Measurements from ENCODE around the gene VGLL4.
"Not testable (repeated sequence)": the region's sequence is repeated elsewhere in the genome, so short reads cannot be mapped to it uniquely, and the experiment has no call there.

The VGLL4 gene

DNA sequence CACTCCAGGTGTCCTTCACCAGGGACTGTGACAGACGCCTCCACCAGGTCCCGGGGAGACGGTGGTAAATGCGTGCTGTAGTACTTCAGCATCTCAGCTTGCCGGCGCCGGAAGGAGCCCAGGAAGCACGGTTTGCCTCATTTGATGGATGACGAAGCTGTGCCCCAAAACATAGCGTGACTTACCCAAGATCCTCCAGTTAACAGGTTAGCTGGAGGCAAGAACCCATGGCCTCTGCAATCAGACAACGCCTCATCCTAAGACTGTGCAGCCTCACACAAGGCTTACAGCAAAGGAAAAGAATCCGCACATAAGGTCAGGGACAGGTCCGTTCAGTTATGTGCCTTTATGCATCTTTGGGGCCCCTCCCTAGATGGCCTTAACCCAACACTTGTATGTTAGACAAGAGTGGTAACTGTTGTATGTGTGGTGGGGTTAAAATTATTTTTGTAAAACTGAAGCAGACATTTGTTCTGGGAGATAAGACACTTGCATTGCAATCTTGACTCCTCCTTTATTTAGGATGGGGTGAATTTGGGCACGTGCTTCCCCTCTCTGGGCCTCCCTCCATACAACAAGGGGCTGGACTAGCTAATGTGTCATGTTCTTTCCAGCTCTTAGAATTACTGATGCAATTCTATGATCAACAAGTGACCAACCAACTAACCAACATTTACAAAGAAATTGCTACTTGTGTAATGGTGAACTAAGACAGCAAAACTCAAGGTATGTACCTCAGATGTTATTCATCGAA lies 39.4 kb downstream of the VGLL4 start:
- DNase-seq = no peak

DNA sequence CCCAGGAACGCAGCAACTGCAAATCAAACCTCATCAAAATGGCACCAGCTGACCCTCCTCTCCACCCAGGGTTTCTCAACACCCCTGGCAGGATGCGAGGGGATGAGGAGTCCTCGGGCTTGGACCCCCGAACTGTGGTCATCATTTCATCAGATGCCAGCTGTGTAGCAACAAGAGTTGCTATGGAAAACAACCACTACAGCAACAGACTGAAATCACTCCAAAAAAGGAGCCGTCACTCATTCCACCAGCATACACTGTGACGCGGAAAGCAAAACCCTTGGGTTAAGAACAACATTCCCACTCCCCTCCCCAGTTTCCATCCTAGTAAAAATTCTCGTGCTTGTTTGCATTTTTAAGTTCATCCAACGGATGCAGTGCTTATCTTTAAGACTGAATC lies 40.1 kb downstream of the VGLL4 start:
- no peak for DNase-seq

DNA sequence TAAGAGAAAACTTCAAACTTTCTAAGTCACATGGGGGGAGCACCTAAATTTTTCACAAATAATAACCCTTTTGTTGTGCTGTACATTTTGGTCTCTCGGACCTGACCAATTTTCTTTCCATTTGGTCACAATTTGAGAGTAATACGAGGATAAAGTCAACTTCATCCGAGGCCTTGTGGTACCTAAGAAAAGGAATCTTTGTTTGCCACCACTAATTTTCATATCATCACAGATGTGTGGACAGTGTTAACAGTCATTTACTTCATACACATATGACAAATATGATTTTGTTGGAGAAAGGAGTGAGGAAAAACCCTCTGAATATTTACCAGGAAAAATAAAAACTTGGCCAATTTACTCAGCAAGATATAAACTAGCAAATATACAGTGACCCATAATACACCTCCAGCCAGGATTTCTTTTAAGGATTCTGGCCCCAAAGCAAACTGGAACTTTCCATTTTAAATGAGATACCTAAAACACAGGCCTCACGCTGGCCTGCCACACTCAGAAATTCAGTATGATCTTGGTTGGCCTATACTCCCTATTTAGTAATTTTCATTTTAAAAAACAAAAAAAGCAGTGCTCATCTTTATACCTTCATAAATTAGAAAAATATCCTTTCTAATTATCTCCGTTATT lies 40.7 kb downstream of the VGLL4 start:
- no peak for DNase-seq

DNA sequence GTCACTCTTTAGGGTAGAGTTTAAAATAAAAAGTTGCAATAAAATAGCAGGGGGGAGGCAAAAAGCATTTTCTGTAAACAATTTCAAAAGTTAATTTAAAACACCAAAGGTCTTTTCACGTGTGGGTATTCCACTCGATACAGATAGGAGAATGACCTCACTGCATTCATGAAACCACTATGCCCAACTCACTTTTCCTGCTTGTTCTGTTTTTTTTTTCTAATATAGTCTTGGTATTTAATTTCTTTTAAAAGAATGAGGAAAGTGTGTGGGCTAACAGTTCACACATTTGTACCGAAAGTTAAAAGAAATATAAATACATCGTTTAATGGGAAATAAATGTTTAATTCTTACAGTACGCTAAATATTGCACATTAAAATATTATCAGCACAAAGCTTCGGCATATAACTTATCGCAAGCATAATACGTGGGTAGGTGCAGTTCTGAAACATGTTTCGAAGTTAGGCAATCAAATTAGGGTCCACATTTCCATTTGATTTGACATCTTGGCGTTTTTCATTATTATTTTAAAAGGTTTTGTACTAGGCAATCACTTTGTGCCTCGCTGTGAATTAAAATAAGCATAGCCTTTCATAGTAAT lies 41.4 kb downstream of the VGLL4 start:
- no peak for DNase-seq

DNA sequence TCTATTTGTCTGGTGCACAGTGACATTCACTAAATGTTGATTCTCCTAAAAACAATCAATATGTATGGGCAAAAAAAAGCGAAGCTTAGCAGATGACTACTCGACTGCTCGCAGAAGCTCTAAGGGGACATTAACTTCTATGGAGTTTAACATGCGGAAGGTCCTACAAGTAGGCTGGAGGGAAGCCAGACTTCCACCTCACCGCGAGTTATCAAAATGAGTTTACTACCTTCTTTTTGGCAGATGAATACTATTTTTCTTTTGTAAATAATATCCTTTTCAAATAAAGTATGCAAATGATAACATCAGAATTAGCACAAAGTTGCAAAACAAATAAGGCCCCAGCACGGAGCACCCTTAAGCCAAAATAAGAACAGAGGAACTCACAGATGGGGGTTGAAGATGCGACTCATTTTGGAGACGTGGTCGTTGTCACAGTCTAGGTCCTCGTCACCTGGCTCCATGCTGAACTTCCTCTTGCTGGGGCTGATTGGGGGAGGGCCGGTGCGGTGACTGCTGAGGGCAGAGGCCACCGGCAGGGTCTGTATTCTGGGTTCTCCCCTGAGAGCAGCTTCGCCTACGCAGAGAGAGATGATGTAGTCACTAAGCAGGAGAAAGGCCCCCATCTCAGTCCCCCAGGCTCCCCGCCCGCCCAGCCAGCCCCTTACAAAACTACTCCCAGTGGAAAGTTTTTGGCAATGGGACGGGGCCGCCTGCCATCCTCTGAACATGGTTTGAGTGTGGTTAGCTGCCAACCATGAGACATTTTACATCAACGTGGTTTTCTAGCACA lies 42.1 kb downstream of the VGLL4 start:
- no peak for DNase-seq

DNA sequence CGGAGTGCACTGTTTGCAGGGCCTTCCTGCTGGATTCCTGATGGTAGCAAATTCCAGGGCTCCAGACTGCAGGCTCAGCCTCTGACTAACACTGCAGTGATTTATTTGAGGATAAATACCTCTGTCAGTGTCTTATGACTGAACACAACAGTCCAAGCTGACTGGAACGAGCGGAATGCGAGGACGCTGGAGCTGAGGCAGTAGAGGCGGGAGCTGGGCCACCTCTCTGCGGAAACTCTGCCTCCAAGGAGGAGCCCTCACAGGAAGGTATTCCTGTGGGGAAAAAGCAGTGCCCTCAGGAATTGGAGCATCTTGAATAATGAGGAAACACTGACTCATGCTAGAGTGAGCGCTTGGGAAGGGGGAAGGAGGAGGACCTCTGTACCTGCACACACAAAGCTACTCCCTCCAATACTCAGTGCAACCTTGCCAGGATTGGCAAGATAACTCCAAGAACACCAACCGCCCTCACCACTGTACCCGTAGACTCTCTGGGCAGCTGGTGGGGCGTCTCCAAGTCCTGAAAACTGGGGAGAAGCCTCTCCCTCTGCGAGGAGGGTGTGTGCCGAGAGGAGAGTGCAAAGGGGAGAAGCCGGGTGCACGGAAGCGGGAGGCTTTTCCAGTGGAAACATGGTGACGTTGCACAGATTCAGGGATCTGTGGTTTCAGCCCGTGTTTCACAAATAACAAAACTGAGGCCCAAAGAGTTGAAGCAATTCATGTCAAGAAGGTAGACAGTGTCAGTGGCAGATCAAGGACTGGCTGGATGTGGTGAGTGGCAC lies 43.0 kb downstream of the VGLL4 start:
- no peak for DNase-seq

DNA sequence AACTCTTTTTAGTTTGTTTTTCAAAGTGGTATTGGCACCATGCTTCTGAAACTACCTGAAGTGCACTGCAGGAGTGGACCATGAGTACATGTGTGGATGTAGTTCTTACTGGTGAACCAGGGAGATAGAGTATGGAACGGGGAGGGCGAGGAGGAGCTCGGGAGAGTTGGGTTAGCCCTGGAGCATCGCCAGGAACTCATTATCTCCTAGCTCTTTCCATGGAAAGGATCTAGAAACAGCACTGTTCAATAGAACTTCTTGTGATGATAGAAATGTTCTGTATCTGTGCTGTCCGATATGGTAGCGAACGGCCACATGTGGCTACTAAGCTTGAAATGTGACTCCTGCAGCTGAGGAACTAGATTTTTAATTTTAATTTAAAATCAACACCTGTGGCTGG lies 47.3 kb downstream of the VGLL4 start:
- DNase-seq = no peak

DNA sequence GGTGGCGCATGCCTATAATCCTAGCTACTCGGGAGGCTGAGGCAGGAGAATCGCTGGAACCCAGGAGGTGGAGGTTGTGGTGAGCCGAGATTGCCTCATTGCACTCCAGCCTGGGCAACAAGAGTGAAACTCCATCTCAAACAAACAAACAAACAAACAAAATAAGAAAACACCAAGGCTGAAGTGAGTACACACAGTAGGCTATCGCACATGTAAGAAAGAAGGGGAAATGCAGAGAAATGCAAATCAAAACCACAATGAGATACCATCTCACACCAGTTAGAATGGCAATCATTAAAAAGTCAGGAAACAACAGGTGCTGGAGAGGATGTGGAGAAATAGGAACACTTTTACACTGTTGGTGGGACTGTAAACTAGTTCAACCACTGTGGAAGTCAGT lies 48.7 kb downstream of the VGLL4 start:
- DNase-seq = not testable (repeated sequence)

DNA sequence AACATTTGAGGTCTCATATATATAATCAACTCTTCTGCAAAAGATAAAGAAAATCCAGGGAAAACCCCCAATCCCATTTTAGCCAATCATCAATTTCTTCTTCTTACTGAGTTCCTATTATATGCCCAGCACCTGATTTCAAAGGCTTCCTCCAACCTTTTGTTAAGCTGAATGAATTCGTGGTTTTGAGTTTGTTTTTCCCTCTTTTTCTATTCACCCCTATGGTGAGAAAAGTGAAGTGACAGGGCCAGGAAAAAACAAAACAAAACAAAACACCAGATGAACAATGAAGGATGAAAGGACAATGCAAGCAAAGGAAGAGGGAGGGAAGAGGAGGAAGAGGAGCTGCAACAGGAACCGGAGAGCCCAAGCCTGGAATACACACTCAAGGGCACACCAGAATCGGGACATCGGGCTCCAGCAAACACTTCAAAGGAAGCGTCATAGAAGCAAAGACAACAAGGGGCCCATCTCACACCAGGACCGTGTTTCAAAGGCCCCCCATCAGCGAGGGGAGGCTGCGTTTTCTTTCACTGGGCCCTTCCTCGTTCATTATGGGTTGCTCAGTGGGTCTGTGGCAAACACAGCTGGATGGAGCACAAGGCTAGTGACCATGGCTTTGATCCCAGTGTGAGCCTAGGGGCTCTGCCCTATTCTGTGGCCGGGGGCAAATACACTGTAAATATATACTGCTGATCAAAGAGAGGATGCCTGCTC lies 50.2 kb downstream of the VGLL4 start:
- DNase-seq = no peak

DNA sequence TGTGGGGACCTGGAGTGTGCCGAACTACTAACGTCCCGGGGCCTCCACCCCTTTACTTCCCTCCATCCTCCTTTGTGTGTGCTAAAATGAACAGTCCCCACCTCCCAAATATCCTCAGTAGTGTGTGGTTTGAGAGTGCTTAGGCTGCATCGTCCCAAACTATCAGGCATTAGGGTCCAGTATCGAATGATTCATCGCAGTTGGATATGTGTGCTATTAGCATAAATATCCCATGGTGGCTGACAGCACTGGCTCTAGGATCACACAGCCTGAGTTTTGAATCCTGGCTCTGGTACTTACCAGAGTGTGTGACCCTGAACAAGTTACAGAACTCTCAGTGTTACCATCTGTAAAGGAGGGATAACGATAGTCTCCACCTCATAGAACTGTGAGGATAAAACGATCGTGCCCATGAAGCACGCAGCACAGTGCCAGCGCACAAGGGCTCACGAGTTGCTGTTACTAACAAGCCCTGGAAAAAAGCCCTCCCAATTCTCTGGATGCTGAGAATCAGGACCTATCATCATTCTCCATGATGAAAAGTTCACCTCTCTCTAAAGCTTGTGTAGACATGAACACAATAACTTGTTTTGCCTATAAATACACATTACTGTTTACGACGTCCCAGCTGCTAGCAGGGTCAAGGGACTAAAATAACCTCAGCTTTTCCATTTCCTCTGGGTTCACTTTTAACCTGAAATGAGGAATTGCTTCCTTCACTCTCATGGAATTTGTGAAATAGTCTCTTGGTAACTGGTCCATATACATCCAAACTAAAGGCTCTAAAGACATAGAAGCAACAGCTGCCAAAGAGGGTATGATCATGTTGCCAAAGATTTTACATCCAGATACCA lies 51.0 kb downstream of the VGLL4 start:
- no peak for DNase-seq

DNA sequence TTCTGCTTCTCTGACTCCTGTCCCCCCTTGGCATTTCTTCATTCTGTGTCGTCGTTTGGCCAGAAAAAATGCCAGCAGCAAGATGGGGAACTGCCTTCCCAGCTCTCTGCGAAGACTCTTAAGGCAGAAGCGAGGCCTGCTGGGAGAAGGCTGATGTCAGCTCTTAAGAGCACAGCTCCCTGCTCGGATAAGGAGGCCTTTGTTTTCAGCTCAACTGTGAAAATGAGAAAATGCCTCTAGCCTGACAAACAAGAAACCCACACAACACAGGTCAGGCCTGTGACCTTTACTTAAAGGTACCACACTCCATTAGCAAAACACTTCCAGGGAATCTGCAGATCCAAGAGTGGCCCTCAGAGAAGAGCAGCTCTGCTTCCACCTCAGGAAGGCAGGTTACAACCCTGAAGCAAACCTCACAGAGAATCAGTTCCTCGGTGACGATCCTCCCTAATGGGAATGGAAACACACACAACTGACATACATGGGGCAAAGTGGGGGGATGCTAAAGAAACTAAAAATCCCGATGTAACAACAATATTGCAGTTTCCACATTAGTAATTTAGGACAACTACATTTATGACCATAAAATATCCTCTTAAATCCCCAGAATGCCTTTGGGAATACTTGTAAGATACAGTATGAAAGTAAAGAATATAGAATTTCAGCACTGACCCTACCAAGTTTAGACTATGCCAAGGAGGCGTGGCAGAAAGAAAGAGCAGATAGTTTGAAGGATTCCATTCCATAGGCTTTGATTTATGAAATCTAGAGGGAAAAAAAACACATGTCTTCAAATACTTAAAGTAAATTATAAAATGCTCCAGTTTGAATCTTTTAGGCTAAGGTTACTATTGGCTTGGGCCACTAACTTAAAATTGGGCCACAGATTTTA lies 52.1 kb downstream of the VGLL4 start:
- DNase-seq = no peak

DNA sequence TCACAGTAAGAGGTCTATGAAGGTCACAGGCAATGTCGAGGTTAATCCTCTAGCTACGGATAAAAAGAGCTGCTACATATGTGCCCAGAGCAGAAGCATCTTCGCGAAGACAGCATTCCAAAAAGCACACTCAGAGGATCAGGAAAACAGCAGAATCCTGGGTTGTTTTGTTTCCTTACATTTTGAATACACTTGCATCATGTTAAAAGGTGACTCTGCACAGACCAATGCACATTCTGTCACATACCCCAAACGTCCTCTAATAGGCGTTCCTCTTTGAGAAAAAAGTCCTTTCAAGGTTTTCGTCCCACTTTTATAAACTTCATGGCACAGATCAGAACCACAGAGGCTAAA lies 52.7 kb downstream of the VGLL4 start:
- no peak for DNase-seq

DNA sequence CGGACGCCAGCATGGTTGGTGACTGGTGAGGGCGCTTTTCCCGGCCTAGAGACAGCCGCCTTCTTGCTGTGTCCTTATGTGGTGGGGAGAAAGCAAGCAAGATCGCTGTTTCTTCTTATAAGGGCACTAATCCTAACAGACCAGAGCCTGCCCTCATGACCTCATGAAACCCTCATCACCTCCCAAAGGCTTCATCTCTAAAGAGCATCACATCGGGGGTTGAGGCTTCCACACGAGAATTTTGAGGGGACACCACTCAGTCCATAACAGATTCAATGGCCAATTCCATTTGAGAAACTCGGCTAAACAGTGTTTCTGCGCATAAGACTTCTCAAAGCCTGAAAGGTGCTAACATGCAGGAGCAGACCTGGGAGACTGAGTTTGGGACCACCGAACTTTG lies 54.0 kb downstream of the VGLL4 start:
- DNase-seq = no peak

DNA sequence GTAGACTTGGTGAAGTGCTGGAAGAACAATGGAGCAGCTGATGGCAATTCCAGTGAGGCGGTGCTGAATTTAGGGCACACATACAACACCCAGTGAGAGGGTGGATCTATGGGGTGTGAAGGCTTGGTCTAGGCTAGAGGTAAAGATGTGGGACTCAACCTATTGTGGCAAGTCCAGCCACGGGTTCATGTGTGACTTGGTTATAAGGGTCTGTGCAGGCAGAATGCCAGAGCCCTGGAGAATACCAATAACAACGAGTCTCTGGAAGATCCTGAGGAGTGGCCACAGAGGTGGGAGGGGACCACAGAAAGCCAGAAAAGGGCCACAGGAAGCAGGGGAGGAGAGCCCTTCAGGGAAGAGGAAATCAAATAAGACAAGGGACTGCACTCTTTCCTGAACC lies 55.0 kb downstream of the VGLL4 start:
- DNase-seq = no peak

DNA sequence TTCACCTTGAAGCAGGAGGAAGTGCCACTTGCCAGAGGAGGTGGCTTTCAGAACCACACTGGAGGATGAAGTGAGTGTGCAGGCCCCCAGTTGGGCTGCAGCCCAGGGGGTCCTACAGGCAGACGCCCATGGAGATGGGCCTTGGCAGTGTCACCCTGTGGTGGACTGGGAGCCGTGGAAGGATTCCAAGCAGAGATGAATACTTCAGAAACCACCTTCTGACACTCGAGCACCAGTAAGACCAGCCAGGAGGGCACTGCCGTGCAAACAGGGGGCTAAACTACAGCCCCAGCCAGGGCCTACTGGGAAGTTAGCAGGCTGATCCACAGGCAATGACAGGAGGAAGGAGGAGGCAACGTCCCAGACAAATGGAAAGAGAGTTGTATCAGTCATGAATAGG lies 55.4 kb downstream of the VGLL4 start:
- DNase-seq = no peak

DNA sequence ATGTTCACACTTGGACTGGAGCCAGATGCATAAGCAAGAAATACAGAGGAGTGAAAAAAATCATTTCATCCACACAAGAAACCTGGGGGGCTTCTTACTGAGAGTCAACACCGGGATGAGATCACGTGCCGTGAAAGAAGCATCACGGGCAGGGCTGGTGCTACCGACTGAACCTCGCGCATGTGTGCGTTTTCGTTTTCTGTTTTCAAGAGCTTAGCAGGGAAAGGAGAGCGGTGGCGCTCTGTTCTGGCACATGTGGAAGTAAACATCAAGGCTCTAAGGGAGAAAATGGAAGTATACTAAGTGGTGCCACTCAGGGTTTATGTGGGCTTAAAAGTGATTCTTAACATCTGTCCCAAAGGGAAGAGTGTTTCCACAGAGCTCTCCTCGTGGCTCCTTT lies 55.9 kb downstream of the VGLL4 start:
- no peak for DNase-seq

DNA sequence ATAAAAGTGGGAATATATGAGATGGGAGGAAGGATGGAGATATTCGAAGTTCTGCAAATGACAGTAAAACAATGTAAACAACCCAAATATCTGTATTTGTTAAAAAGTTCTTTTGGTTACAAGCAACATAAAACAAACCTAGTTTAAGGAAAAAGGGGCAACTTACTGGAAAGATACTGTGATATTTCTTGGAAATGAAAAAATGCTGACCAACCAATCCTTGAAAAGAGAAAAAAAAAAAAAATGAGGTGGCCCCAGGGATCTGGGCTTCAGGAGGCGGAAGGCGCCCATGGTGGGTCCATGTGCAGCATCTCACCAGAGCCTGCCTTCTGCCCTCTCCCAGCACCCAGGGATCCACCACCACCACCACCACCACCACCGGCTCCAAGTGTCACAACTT lies 59.1 kb downstream of the VGLL4 start:
- DNase-seq = no peak

DNA sequence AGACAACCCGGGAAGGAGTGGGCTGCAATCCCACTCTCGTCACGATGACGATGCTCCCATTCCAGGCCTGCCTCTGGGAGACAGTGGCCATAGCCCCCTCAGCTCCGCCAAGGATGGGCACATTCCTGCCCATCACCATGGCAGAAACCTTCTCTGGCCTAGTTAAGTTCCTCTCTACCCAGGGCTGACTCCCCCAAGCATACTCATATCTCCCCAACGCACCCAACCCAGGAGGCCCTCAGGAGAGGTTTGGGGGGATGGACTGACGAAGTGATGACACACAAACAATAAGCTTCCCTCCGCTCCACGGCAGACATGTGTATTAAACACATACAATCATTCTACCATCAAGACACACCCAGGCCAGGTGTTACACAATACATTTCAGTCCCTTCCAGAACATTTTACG lies 60.1 kb downstream of the VGLL4 start:
- peak; percentile 24 for DNase-seq

DNA sequence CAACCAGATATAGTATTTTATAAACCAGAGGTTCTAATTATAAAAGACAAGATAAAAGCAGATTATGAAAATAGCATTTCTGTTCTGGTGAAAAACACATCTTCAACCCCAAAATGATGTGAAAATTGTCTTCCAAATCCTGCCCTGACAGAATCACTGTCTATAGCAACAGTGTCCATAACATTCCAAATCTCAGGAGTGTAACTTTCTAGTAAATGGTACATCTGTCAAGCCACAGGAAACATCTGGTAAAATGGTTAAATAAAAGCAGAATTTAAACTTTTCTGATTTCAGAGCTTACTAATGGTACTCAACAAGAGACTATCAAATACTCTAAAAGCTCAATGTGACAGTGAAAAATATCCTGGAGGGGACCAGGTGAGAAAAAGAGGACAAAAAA lies 60.5 kb downstream of the VGLL4 start:
- DNase-seq = no peak

Data from NCI-H748 treated with DMSO at 0.1 percent for 48 hours (cell line).